DND-41 (cell line): ENCODE results near the gene DOK6.

ENCODE experiments used
- EZH2 ChIP-seq: IDR thresholded peaks from 3 replicates; pipeline ENCODE4 v1.6.1; 2012; ENCODE audit warnings: borderline replicate concordance, low read depth, mild to moderate bottlenecking, moderate library complexity, low read length, inconsistent platforms; ENCODE audit not compliant: severe bottlenecking
- TF ChIP-seq, protein P1 (sequence below): IDR thresholded peaks from 2 replicates; pipeline ENCODE4 v1.5.1; 2012; ENCODE audit warnings: borderline replicate concordance, low read length, moderate library complexity, mild to moderate bottlenecking; ENCODE audit not compliant: poor library complexity, severe bottlenecking; ENCODE audit errors: extremely low read depth

DNA sequence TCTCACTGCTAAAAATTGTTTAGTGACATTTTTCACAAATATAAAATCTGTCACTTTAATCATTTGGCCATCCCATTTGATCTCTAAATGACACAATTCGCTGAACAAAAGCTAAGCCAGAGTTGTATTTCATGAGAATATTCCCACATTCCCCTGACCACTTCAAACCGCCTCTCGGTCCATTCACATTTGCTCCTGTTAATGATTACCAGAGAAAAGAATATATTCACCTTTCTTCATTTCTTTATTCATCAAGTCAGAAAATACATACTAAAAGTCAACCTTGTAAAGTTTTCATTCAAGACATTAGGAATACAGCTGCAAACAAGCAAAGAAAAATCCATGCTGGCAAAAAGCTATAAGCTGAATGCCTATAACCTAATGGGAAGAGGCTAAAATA lies 225.5 kb downstream of the DOK6 start:
- TF ChIP-seq, protein P1, sequence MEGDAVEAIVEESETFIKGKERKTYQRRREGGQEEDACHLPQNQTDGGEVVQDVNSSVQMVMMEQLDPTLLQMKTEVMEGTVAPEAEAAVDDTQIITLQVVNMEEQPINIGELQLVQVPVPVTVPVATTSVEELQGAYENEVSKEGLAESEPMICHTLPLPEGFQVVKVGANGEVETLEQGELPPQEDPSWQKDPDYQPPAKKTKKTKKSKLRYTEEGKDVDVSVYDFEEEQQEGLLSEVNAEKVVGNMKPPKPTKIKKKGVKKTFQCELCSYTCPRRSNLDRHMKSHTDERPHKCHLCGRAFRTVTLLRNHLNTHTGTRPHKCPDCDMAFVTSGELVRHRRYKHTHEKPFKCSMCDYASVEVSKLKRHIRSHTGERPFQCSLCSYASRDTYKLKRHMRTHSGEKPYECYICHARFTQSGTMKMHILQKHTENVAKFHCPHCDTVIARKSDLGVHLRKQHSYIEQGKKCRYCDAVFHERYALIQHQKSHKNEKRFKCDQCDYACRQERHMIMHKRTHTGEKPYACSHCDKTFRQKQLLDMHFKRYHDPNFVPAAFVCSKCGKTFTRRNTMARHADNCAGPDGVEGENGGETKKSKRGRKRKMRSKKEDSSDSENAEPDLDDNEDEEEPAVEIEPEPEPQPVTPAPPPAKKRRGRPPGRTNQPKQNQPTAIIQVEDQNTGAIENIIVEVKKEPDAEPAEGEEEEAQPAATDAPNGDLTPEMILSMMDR: no peak
- no peak for TF ChIP-seq EZH2
